ENCODE results near the gene TUBGCP4. TPM values are rescaled to one million over a fixed set of nuclear protein-coding genes. Genes with fewer than 3 reads are reported as not detected.

TUBGCP4 gene
- total RNA-seq, 6 donors from 2014 or later, result 5.2 to 20.2 (median 17.0) TPM

DNA sequence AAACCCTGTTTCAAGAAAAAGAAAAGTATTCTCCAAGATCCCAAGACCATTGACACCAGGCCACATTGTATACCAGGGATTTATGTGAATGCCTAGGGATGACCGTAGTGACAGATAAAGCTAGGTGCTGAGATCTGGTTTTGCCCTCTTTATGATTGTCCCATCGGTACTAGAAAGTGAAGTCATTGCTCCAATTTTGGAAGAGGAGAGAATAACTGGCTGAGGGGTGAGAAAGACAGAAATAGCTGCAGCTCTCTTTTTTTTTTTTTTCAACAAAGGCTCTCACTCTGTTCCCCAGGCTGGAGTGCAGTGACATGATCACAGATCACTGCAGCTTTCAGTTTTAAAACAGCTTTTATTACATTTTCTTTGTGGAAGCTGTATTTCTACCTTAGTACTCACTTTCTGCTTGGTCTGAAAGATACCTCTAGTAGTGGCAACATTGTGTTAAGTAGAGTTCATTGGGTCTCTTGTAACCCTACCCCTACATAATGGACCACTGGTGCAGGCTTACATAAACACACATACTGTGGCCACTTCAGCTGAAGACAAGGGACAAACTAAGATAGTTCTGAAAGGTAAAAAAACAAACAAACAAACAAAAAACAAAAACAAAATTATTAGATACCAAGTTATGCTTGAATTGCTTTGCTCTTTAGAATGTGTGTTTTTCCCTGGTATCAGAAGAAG lies 18.1 kb upstream of the TUBGCP4 start:
- peaks cover 0 to 32% (median 7%) of the 10 kb centered on the region in 4 donors for H3K36me3 ChIP-seq
- no peaks in the 10 kb centered on the region for H3K4me1 ChIP-seq
- H3K9me3 ChIP-seq, result no peaks in the 10 kb centered on the region
- WGBS, 2 donors, result 74 to 88% methylated on average over 2 of the region's 2 CpGs
- TF ChIP-seq POLR2AphosphoS5 (IDR thresholded peaks at IDR 0.05) (no peak), EP300 (IDR thresholded peaks at IDR 0.05) (no peak), POLR2A (IDR thresholded peaks at IDR 0.05) (no peak)
- TF ChIP-seq, protein P1, sequence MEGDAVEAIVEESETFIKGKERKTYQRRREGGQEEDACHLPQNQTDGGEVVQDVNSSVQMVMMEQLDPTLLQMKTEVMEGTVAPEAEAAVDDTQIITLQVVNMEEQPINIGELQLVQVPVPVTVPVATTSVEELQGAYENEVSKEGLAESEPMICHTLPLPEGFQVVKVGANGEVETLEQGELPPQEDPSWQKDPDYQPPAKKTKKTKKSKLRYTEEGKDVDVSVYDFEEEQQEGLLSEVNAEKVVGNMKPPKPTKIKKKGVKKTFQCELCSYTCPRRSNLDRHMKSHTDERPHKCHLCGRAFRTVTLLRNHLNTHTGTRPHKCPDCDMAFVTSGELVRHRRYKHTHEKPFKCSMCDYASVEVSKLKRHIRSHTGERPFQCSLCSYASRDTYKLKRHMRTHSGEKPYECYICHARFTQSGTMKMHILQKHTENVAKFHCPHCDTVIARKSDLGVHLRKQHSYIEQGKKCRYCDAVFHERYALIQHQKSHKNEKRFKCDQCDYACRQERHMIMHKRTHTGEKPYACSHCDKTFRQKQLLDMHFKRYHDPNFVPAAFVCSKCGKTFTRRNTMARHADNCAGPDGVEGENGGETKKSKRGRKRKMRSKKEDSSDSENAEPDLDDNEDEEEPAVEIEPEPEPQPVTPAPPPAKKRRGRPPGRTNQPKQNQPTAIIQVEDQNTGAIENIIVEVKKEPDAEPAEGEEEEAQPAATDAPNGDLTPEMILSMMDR (IDR thresholded peaks at IDR 0.05), result no peak
- ATAC-seq (ENCODE audit: low FRiP score in 2 of 2), result no peak
- no peak overlapping the region for H3K4me3 ChIP-seq
- DNase-seq, result no peak
- no peaks in the 10 kb centered on the region for H3K27me3 ChIP-seq
- H3K27ac ChIP-seq, result no peak overlapping the region

DNA sequence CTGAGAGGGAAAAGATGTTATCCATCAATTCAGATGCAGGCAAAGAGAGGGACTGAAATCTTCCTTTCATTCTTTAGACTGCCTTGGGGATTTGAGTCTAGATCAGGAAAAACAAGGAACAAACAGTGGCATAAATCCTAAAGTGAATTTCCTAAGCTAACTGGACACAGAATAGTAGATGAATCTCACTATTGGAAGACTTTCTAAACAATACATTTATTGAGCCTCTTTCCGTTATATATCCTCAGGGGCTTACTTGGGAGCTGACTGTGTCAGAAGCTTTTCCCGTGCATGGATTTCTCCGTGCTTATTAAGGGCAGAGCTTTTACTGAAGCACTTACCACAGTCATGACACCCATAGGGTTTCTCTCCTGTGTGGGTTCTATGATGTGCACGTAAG lies 10.1 kb upstream of the TUBGCP4 start:
- no peak overlapping the region for H3K27ac ChIP-seq
- H3K4me3 ChIP-seq, result no peak overlapping the region
- H3K27me3 ChIP-seq, result no peaks in the 10 kb centered on the region
- 98 to 100% methylated on average over 4 of the region's 4 CpGs for WGBS, 2 donors
- no peak for DNase-seq
- H3K4me1 ChIP-seq, result no peaks in the 10 kb centered on the region
- H3K36me3 ChIP-seq, result peaks cover 11 to 77% (median 53%) of the 10 kb centered on the region in 4 donors
- ATAC-seq (ENCODE audit: low FRiP score in 2 of 2), result no peak
- H3K9me3 ChIP-seq, result peaks cover 45 to 60% (median 47%) of the 10 kb centered on the region in 4 donors
- TF ChIP-seq, protein P1 (IDR thresholded peaks at IDR 0.05), result no peak
- TF ChIP-seq POLR2AphosphoS5 (IDR thresholded peaks at IDR 0.05) (no peak), EP300 (IDR thresholded peaks at IDR 0.05) (no peak), POLR2A (IDR thresholded peaks at IDR 0.05) (no peak)

DNA sequence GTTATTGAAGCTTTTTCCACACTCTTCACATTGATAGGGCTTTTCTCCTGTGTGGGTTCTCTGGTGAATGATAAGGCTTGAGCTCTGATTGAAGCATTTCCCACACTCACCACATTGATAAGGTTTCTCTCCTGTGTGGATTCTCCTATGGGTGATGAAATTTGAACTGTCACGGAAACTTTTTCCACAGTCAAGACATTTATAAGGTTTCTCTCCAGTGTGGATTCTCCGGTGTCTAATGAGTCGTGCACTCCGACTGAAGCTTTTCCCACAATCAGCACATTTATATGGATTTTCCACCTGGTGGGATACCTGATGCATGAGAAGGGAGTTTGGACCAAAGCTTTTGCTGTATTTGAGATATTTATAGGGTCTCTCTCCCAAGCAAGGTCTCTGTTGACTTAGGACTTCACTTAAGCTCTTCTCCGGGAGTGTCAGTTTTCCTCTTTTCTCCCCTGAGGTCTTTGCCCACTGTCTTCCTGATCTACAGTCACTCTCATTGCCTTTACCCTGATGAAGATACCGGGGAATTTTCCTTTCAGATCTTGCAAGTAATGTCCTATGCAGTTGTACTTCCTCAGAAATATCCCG lies 9.5 kb upstream of the TUBGCP4 start:
- TF ChIP-seq, protein P1 (IDR thresholded peaks at IDR 0.05), result no peak
- TF ChIP-seq POLR2A (IDR thresholded peaks at IDR 0.05), result no peak
- TF ChIP-seq POLR2AphosphoS5 (IDR thresholded peaks at IDR 0.05), result no peak
- TF ChIP-seq EP300 (IDR thresholded peaks at IDR 0.05), result no peak
- H3K27ac ChIP-seq, result no peak overlapping the region
- H3K4me1 ChIP-seq, result no peaks in the 10 kb centered on the region
- DNase-seq (no peak), ATAC-seq (ENCODE audit: low FRiP score in 2 of 2) (no peak)
- whole genome bisulfite sequencing, 2 donors, result 97 to 98% methylated on average over 7 of the region's 7 CpGs
- H3K27me3 ChIP-seq, result no peaks in the 10 kb centered on the region
- H3K4me3 ChIP-seq, result no peak overlapping the region
- H3K36me3 ChIP-seq, result peaks cover 11 to 82% (median 58%) of the 10 kb centered on the region in 4 donors
- peaks cover 45 to 60% (median 47%) of the 10 kb centered on the region in 4 donors for H3K9me3 ChIP-seq

DNA sequence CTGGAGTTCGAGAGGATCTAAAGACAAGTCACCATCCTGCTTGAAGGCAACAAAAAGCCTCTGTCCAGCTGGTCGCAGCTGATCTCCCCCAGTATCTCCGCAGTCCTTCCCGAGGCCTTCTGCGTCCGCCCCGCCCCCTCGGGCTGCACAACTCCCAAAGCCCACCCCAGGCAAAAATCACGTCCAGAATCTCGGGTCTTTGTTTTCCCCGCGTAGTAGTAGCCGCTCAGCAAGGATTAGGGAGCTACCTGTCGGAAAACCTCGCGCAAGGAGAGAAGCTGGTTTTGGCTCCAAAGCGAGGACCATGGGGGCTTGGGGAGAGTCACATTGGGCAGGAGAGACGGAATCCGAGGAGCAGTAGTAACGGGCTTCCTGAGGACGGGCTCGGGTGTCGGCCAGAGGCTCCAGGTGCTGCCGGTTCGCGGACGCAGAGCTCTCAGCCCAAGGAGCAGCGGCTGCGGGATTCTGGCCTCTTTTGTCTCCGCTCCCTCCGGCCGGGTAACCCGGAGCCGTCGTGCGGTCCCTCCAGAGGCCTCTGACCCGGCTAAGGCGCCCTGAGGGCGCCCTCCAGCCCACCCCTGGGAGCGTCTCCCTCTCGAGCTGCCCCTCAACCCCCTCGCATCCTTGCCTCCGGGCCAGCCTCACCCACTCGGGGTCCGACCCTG lies 459 bp upstream of the TUBGCP4 start:
- Histone ChIP-seq H3K9me3 (no peaks in the 10 kb centered on the region), H3K36me3 (peaks cover 0 to 23% (median 6%) of the 10 kb centered on the region in 4 donors), H3K27ac (peak overlapping the region; percentile 70 to 90 (median 87)), H3K4me1 (peaks cover 25 to 35% (median 31%) of the 10 kb centered on the region in 4 donors), H3K4me3 (peak overlapping the region; percentile 86 to 97 (median 93)), H3K27me3 (no peaks in the 10 kb centered on the region)
- DNase-seq (peak; percentile 22 to 72), ATAC-seq (ENCODE audit: low FRiP score in 2 of 2) (peak; percentile 68 to 80)
- TF ChIP-seq EP300 (IDR thresholded peaks at IDR 0.05) (no peak), POLR2A (IDR thresholded peaks at IDR 0.05) (no peak), POLR2AphosphoS5 (IDR thresholded peaks at IDR 0.05) (no peak)
- TF ChIP-seq, protein P1 (IDR thresholded peaks at IDR 0.05), result no peak
- 2 to 5% methylated on average over 15 to 28 of the region's 45 CpGs for WGBS, 2 donors
